Amniotic epithelial cell (primary cell): ENCODE data around the gene PARP8.
"Not testable (repeated sequence)": the region's sequence is repeated elsewhere in the genome, so short reads cannot be mapped to it uniquely, and the experiment has no call there.

Experiments used
- DNase-seq: peaks from one replicate; pipeline ENCODE4 v3.0.0-alpha.2; 2010; ENCODE audit warnings: low read depth

Gene PARP8

GRCh38 chr5:50791813-50792212 lies 125.4 kb downstream of the PARP8 start:
- DNase-seq, result no peak

GRCh38 chr5:50792843-50793242 lies 126.4 kb downstream of the PARP8 start:
- DNase-seq, result no peak

GRCh38 chr5:50794812-50795211 lies 128.4 kb downstream of the PARP8 start:
- DNase-seq, result no peak

GRCh38 chr5:50798002-50798401 lies 131.6 kb downstream of the PARP8 start:
- DNase-seq, result no peak

- no peak for DNase-seq
Observed at GRCh38 chr5:50799596-50799995, 133.2 kb downstream of the PARP8 start.

GRCh38 chr5:50800410-50800809 lies 134.0 kb downstream of the PARP8 start:
- no peak for DNase-seq

- peak; percentile 22 for DNase-seq
Observed at GRCh38 chr5:50807661-50808060, 141.2 kb downstream of the PARP8 start.

GRCh38 chr5:50808406-50808805 lies 142.0 kb downstream of the PARP8 start:
- DNase-seq, result no peak

GRCh38 chr5:50811746-50812145 lies 145.3 kb downstream of the PARP8 start:
- not testable (repeated sequence) for DNase-seq

- no peak for DNase-seq
Observed at GRCh38 chr5:50813691-50814090, 147.3 kb downstream of the PARP8 start.

GRCh38 chr5:50814556-50814955 lies 148.1 kb downstream of the PARP8 start:
- DNase-seq, result no peak

GRCh38 chr5:50822046-50822445 lies 155.6 kb downstream of the PARP8 start:
- DNase-seq, result no peak

GRCh38 chr5:50822761-50823160 lies 156.3 kb downstream of the PARP8 start:
- no peak for DNase-seq

- DNase-seq, result no peak
Observed at GRCh38 chr5:50823568-50823967, 157.1 kb downstream of the PARP8 start.

GRCh38 chr5:50824109-50824508 lies 157.7 kb downstream of the PARP8 start:
- no peak for DNase-seq

- no peak for DNase-seq
Observed at GRCh38 chr5:50827516-50828247, 161.2 kb downstream of the PARP8 start.

GRCh38 chr5:50829023-50829422 lies 162.6 kb downstream of the PARP8 start:
- no peak for DNase-seq

GRCh38 chr5:50832657-50833284 lies 166.3 kb downstream of the PARP8 start:
- DNase-seq, result no peak

GRCh38 chr5:50836356-50836755 lies 169.9 kb downstream of the PARP8 start:
- DNase-seq, result no peak

- no peak for DNase-seq
Observed at GRCh38 chr5:50839472-50839871, 173.0 kb downstream of the PARP8 start.

- DNase-seq, result no peak
Observed at GRCh38 chr5:50843091-50843490, 176.7 kb downstream of the PARP8 start.

- DNase-seq, result no peak
Observed at GRCh38 chr5:50846261-50846660, 179.8 kb downstream of the PARP8 start.

- DNase-seq, result no peak
Observed at GRCh38 chr5:50849554-50849953, 183.1 kb downstream of the PARP8 start.

- DNase-seq, result no peak
Observed at GRCh38 chr5:50853151-50853550, 186.7 kb downstream of the PARP8 start.
